HTERT RPE-1 (cell line): ENCODE measurements around the gene NR4A3.
"Not testable (repeated sequence)": the region's sequence is repeated elsewhere in the genome, so short reads cannot be mapped to it uniquely, and the experiment has no call there.

Experiments
- in situ Hi-C: fragments of 300-500 bp; cut with MboI; formaldehyde crosslinking; loops from 4 replicates; pipeline ENCODE4 v1.14.3; 2020; ENCODE audit warnings: low sequenced_read_pairs

Gene NR4A3

DNA sequence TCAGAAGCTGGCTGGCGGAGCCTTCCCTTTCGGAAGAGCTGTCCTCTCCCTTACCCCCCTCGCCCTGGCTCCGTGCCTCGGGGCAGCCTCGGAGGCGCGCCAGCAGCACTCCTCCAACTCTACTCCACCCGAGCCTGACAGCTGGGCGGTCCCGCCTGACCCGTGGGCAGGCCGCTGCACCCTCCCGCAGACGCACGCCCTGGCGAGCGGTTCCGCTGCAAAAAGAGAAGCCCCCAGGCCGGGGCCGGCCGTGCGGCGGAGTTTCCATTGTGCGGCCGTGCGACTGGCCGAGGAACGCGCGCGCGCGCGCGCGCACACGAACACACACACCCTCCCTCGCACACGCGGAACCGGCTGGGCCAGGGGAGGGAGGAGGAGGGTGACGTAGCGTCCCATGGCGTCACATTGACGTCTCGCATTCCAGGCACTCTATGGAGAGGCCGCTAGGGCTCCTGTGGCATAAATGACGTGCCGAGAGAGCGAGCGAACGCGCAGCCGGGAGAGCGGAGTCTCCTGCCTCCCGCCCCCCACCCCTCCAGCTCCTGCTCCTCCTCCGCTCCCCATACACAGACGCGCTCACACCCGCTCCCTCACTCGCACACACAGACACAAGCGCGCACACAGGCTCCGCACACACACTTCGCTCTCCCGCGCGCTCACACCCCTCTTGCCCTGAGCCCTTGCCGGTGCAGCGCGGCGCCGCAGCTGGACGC lies at the start of gene NR4A3:
NR4A3 (plus strand) TSS at position 490 of the 713 bp plus-strand sequence. CDS start 6,158 bp downstream, outside the sequence.
- in situ Hi-C loops: no loop called here

DNA sequence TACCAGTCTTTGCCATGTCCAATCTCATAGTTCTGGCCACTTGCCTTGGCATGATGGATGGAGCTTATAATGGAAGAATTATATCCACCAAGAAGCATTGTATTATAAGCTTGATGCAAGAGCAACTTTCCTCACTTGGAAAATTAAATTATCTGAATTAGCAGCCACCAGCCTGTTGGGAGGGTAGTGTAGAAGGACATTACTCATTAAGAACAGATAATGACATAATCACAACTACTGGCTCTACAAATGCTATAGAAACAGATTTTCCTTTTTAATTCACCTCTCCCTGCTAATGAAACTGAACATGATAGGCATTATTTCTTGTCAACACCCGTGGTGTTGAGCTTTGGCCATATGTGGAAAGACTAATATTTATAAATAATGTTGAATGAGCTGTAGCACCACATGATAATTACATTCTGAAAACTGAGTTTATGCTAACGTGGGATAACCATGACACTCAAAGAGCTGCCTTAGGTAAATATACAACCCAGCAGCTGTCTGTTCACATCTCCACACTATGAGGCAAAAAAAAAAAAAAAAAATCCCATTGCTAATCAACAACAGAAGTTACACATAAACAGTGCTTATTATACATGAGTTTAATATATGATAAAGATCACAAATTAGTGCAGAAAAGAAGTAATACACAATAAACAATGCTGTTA lies 48.1 kb upstream of the NR4A3 start:
- in situ Hi-C loops: no loop called here

DNA sequence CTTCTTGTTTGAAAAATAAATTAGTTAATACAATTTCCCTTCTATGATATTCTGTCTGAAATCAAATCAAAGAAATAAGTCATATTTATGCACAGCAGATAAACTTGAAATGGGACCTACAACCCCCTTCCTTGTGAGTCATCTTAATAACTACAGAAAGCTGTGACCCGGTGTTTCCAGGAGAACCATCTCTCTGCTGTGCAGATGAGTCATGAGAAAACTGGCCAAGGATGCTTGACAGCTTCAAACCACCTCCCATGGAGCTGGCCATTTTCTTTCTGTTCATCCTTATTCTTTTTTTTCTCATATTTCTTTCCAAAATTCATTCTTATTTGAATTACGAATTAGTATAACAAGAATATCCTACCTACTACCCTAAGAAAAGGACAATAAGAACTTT lies 43.4 kb upstream of the NR4A3 start:
- in situ Hi-C loops: no loop called here

DNA sequence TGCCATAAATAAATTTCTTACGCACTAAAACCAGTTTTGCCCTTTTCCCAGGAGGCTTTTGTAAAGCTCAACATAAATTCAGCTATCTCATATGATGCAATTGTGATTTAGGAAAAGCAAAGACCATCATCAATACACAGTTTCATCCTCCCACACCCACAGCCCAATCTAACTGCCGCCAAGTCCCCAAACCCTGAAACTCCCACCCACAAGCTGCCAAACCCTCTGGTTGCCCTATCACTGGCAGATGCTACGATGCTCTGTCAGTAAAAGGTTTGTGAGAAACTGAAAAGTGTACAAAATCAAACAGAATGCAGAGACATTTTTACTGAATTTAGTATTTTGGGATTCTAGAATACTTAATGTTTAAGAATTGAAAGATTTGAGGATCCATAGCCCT lies 42.8 kb upstream of the NR4A3 start:
- in situ Hi-C loops: no loop called here

DNA sequence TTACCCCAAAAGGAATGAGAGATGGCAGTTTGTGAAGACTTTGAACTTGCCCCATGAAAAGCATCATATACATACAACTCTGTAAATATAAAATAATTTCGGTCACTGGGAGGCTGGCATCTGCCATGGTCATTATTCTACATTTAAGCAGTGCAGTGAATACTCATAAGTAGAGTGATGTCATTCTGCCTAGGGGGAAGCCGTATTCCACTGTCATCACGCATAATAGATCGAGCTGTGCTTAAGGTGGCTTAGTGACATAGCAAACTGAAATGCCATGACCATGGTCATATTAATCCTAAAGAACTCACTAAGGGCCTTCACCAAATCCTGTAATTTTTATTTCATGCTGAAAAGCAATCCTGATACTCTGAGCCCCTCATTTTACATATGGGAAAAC lies 42.4 kb upstream of the NR4A3 start:
- in situ Hi-C loops: no loop called here

DNA sequence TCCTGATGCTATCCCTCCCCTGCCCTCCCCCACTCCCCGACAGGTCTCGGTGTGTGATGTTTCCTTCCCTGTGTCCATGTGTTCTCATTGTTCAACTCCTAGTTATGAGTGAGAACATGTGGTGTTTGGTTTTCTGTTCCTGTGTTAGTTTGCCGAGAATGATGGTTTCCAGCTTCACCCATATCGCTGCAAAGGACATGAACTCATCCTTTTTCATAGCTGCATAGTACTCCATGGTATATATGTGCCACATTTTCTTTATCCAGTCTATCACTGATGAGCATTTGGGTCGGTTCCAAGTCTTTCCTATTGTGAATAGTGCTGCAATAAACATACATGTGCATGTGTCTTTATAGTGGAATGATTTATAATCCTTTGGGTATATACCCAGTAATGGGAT lies 39.3 kb upstream of the NR4A3 start:
- in situ Hi-C loops: not testable (repeated sequence)

DNA sequence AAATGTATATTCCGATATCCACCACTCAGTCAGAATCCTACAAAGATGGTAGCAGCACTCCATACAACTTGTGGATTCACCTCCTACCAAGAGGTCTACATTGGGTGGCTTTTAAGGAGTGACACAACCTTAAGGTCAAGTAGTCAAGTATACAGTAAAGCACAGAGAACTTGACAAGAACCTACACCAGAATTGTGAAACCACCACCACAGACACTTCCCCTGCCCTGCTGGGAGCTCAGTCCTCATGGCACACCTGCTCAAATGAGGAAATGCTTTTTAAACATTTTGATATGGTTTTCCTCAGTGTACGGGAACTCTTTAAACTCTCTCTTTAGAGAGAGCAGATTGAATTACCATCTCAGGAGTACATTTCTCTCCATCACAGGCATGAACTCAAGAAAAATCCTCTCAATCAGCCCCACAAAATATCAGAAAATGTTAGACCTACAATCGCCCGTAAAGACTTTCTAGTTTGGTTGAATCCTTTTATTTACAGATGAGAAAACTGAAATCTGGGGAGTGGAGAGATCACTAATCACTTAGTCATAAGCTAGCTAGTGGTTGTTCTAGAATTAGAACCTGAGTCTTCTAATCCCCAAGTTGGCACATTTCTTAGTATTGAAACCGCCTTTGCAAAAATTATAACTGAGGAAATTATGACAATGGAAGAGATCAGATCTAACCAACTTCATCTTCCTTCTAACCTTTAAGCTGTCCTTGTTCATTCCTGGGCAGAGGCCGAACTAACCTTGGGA lies 38.5 kb upstream of the NR4A3 start:
- in situ Hi-C loops: no loop called here

DNA sequence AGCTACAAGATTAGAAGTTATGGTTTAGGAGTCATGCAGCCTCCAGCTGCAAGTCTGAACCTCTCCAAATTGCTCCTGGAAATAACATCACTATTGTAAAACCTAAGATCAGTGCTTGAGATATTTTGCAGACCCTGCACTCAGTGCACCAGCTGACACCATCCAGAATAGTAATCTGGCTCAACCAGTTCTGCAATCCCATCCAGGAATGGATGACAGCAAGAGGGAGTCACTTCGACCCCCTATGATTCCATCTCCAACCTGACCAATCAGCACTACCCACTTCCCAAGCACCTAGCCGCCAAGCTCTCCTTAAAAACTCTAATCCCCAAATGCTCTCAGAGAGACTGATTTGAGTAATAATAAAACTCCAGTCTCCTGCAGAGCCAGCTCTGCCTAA lies 37.9 kb upstream of the NR4A3 start:
- in situ Hi-C loops: no loop called here

DNA sequence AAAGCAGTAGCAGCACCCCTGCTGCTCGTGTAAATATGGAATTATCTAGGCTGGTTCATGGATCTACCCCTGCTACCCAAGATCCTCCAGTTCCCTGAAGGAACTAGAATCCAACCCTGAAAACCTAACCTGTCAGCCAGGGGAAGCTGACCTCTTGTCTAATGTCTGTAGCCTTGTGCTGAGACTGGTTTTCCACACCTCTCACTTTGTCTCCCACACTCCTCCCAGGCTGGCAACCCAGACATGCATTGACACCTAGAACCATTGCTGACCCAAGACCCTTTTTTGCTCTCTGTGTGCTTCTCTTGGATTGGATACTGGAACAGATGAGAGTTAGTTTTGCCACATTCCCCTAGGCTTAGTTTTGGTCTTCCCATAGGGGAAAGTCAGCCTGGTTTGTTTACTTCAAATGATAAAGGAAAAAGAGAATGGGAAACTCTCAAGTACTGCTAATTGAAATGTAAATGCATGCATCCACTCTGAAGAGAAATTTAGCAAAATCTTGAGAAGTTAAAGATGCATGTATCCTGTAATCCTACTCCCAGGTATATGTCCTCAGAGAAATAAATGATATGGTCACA lies 36.6 kb upstream of the NR4A3 start:
- in situ Hi-C loops: no loop called here

DNA sequence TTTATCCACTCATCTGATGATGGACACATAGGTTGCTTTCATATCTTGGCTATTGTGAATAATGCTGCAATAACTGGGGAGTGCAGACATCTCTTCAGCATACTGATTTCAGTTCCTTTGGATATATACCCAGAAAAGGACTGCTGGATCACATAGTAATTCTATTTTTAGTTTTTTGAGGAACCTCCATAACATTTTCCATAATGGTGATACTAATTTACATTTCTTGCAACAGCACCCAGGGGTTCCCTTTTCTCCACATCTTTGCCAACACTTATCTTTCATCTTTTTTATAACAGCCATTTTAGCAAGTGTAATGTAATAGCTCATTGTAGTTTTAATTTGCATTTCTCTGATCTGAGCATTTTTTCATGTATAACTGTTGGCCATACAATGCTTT lies 34.1 kb upstream of the NR4A3 start:
- in situ Hi-C loops: no loop called here

DNA sequence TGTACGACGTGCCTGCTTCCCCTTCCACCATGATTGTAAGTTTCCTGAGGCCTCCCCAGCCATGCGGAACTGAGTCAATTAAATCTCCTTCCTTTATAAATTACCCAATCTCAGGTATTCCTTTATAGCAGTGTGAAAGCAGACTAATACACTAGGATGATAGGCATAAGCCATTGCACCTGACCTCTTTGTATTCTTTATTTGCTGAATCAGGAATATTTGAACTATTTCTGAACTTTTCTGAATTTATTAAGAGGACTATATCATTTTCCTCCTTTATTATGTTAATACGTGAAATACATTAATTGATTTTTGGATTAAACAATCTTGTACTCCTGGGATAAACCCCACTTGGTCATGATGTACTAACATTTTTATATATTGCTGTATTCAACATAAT lies 28.2 kb upstream of the NR4A3 start:
- in situ Hi-C loops: no loop called here

DNA sequence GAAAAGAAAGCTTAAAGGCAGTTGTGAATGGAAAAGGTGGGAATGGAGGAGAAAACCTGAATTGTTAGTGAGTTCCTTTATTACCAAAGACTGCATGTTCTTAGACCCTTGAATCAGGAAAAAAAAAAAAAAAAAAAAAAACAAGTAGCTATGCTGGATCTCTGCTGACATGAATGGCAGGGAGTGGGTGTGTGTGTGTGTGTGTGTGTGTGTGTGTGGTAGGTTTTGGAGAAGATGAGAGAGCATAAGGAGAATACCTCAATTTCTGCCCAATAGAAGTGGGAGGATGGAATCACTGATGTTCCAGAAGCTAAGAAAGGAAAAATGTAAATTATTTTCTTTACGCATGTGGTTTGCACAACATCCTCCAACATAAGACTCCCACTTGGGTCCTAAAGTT lies 25.5 kb upstream of the NR4A3 start:
- in situ Hi-C loops: no loop called here

DNA sequence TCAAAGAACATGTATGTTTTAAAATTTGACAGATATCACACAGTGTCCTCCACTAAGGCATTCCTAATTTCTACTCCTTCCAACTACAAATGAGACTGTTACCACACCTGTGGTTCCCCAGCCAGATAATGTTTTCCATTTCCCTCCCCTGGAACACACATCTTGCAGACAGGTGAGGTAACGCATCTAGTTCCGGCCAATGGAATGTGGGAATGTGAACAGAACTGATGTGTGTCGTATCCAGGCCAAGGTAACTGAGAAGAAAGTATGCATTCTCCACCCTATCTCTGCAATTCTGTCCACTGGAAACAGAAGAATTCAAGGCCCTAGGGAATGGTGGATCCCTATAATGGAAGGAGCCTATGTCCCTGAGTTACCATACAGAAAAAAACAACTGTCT lies 19.9 kb upstream of the NR4A3 start:
- in situ Hi-C loops: no loop called here

DNA sequence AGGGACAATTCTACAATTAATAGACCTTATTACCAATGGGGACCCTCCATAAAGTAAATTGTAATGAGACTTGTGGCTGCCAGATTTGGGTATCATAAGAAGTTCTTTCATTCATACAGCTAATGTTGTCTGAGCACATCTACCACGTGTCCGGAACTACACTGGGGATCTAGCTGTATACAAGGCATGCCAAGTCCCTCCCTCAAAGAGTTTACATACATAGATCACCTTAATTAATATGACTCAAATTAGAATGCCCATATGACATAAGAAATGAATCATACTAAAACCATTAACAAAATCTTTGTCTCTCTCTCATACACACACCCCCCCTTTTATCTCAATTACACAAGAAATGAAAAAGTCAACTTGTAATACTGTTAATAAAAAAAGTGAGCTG lies 18.0 kb upstream of the NR4A3 start:
- in situ Hi-C loops: no loop called here

DNA sequence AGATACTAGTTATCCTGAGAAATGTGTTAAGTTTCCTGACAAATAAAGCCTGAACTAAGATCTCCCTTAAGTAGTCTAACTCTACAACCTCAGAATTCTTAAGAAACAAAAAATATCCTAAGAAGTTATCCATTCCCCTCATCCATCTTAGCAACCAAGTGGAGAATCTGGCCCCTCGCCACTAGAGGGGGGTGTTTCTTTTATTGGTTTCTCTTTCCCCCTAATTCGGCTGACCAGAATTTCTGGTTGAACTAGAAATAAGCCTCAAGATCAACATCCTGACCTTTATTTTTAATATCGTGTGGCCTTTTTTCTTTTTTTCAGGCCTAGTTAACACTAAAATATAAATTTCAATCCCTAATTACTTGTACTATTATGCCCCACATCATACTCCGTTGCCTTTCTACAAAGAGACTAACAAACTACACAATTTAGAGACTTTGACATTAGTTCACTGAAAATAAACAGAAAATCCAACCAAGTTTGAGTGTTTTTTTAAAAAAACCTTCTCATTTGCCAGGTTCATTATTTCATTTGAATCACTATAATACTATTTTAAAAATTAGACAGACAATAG lies 14.3 kb upstream of the NR4A3 start:
- in situ Hi-C loops: no loop called here

DNA sequence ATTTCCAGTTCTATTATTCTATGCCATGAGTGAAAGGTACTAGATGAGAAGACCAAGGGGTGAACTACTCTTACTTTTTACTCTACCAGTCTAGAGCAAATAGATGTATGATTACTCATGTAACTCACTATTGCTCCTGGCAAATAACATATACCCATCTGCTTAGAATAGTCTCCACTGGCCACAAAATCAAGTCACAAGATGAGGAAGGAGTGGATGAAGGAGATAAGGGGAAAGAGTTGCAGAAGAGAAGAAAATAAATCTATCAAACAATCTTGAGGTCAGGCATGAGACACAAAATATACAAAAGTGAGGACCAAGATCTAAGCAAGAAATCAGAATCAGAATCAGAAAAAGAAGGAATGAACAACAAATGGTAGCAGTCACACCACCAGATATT lies 13.7 kb upstream of the NR4A3 start:
- in situ Hi-C loops: no loop called here

DNA sequence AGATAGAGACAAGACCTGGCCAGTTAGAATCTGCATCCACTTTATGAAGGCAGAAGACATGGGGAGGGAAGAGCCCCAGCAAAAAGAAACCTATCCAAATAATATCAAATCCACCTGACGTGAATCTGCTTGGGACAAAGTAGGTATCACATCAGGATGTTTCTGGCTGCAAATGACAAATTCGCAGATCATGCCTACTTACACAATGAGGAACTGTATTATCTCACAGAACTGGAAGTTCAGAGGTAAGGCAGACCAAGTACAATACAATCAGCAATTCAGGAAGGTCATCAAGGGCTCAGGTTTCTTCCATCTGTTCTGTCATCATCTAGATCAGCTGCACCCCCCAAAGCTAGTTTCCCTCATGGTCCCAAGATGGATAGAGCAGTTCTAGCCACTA lies 13.2 kb upstream of the NR4A3 start:
- in situ Hi-C loops: no loop called here

DNA sequence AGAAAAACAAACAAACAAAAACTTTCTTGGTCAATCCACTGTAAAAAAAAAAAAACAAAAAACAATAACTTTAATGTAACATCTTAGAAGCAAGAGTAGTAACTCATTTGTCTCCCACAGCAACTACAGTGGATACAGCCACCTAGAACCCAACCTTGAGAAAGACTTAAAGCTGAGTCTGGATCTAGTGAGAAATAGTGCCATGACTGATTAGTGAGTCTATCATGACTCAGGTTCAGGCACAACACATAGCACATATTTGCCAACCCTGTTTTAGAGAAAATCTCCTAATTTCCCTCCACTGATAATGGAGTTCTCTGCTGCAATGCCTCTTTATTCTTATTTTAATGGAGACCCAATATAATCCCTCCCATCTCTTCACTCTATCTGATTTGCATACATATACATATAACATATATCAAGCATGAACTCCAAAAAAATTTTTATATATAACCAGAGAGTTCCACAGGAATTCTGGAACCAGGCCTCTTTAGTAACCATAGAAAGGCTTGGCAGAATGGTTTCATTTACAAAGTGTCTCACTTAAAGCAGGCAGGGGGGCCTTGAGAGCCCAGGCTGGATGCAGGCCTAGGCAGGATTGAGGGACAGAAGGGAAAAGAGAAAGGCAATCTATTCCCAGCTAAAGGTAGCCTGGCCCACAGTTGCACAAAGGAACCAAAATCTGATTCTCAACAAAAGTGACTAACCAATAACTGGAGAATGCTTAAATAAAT lies 11.9 kb upstream of the NR4A3 start:
- in situ Hi-C loops: no loop called here

DNA sequence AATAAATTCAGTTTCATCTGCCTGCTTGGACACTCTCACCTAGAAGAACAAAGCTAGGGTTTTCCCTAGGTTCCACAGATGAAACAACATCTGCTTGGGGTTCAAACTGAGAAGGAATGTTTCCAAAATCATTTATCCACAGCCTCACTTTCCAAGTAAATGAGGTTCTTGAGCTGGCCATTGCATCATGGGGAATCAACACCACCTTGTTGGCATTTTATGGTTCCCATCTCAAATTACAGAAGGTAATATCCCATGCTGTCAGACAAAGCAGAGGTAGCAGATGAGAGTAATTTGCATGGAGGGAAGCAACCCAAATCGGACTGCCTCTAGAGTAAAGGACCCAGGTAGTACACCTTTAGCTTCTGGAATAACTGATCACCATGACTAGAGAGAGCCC lies 10.5 kb upstream of the NR4A3 start:
- in situ Hi-C loops: no loop called here

DNA sequence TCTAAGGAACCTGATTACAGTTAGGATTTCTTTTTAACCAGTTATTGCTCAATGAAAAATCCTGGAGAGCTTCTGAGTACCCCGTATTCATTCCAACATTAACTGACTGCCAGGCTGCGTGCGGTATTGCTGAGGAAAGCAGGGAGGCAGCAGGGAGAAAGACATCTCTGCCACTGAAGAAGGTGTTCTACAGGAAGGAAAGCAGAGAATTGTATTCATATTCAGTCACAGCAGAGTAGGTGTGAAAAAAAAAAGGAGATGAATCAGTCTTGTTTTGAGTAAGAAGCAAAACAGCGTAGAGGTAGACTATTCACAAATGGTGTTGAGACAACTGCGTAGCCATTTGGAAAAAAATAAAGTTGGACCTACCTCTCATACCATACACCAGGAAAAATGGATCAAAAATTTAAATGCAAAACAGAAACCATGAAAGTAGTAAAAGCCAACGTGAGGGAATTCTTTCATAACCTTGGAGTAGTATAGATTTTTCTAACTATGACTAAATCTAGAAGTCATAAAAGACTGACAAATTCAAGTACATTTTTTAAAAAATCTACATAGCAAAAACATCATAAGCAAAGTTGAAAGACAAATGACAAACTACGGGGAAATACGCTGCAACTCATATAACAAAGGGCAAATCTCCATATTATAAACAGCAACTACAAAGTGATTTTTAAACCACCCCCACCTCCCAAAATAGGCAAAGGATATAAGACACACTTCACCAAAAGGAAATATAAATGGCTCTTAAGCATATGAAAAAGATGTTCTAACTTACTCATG lies 9.9 kb upstream of the NR4A3 start:
- in situ Hi-C loops: no loop called here
